HCT116 (cell line): ENCODE data around the gene GATB. TPM values are rescaled to one million over a fixed set of nuclear protein-coding genes. Genes with fewer than 3 reads are reported as not detected.

ENCODE experiments used
- ATAC-seq: fragments of 200-7000 bp; cut with Tn5 transposase; 2 replicates; pipeline ENCODE4 v1.9.1; 2020; ENCODE audit warnings: mild to moderate bottlenecking, moderate library complexity
- BruUV-seq: library from RNA; stranded (reverse); fragments of 400-500 nt; replicated peaks from 2 replicates; lab custom pipeline; 2021; lab: Mats Ljungman, UMichigan
- CTCF ChIA-PET: fragments of 300-600 bp; sonication (Branson Sonifier 250); formaldehyde crosslinking; loops from one replicate; lab custom pipeline; 2021; ENCODE audit warnings: antibody characterized with exemption; lab: Charles Lee
- POLR2A ChIA-PET: fragments of 300-600, 350-600 bp; sonication (Branson Sonifier 250); formaldehyde crosslinking; loops from one replicate; lab custom pipeline; 2021; ENCODE audit warnings: antibody characterized with exemption; lab: Charles Lee
- RAD21 ChIA-PET, 2 experiments: fragments of 300-600 bp; sonication (Branson Sonifier 250); formaldehyde crosslinking; loops; one replicate each; lab custom pipeline; 2023; ENCODE audit warnings: low total read pairs in 2 of 2; ENCODE audit not compliant: uncharacterized antibody in 2 of 2, unreplicated experiment in 2 of 2, low non-redundant PET in 1 of 2; lab: Charles Lee
- DNase-seq: peaks from one replicate; pipeline ENCODE4 v3.0.0-alpha.2; 2010; ENCODE audit warnings: low read depth, low spot score
- H2AFZ ChIP-seq: fragments of 200-600 bp; shearing (Covaris generic), sonication (generic); 2 replicates; pipeline ENCODE4 v1.6.1; 2017; ENCODE audit warnings: low read depth, mixed run types, mixed read lengths, antibody characterized with exemption, low read length; ENCODE audit not compliant: poor library complexity, severe bottlenecking
- H3K27ac ChIP-seq: 2 replicates; pipeline ENCODE4 v1.5.1; 2012; ENCODE audit warnings: low read depth, low read length
- H3K27me3 ChIP-seq: fragments of 200-600 bp; sonication (generic); 2 replicates; pipeline ENCODE4 v1.6.1; 2016; ENCODE audit warnings: mixed run types, low read length, mixed read lengths; ENCODE audit not compliant: insufficient read depth
- H3K36me3 ChIP-seq, 2 experiments: fragments of 200-500 bp in 1 of 2; fragments of 200-600 bp in 1 of 2; sonication (Bioruptor generic) in 1 of 2; sonication (generic) in 1 of 2; 2 replicates each; pipeline versions ENCODE4 v1.5.1 to v1.6.1; 2014 to 2016; ENCODE audit warnings: low read length in 2 of 2, inconsistent platforms in 1 of 2, mixed read lengths in 1 of 2, mixed run types in 1 of 2; ENCODE audit not compliant: insufficient read depth in 2 of 2, control insufficient read depth in 1 of 2
- H3K4me1 ChIP-seq, 2 experiments: fragments of 200-600 bp in 1 of 2; sonication (generic) in 1 of 2; 2 replicates each; pipeline versions ENCODE4 v1.5.1 to v1.6.1; 2012 to 2017; ENCODE audit warnings: low read length in 2 of 2, inconsistent platforms in 1 of 2, mild to moderate bottlenecking in 1 of 2, mixed read lengths in 1 of 2, mixed run types in 1 of 2, moderate library complexity in 1 of 2; ENCODE audit not compliant: insufficient read depth in 2 of 2, control insufficient read depth in 1 of 2
- H3K4me2 ChIP-seq: fragments of 200-600 bp; sonication (generic); 2 replicates; pipeline ENCODE4 v1.6.1; 2017; ENCODE audit warnings: mixed run types, low read length, mixed read lengths
- H3K4me3 ChIP-seq, 2 experiments: fragments of 200-600 bp in 1 of 2; sonication (generic) in 1 of 2; replicated peaks in 1 of 2; 2 replicates each; pipeline ENCODE4 v1.5.1; 2011 to 2016; ENCODE audit warnings: low read length in 2 of 2, control low read depth in 1 of 2, low read depth in 1 of 2, mild to moderate bottlenecking in 1 of 2, mixed read lengths in 1 of 2, mixed run types in 1 of 2
- H3K79me2 ChIP-seq: fragments of 200-600 bp; sonication (generic); 2 replicates; pipeline ENCODE4 v1.6.1; 2017; ENCODE audit warnings: mild to moderate bottlenecking, mixed run types, low read length, moderate library complexity, mixed read lengths; ENCODE audit not compliant: insufficient read depth
- H3K9ac ChIP-seq: fragments of 200-600 bp; sonication (generic); 2 replicates; pipeline ENCODE4 v1.6.1; 2016; ENCODE audit warnings: low read length, mixed read lengths
- H3K9me2 ChIP-seq: fragments of 200-600 bp; sonication (generic), shearing (Covaris generic); 2 replicates; pipeline ENCODE4 v1.6.1; 2017; ENCODE audit warnings: mixed run types, mild to moderate bottlenecking, moderate library complexity; ENCODE audit not compliant: insufficient read depth
- H3K9me3 ChIP-seq, 2 experiments: fragments of 200-500 bp in 1 of 2; fragments of 200-600 bp in 1 of 2; sonication (Bioruptor generic) in 1 of 2; sonication (generic) in 1 of 2; 2 replicates each; pipeline ENCODE4 v1.6.1; 2014 to 2017; ENCODE audit warnings: low read length in 2 of 2, mixed read lengths in 2 of 2, inconsistent platforms in 1 of 2, low read depth in 1 of 2, mild to moderate bottlenecking in 1 of 2, mixed run types in 1 of 2, moderate library complexity in 1 of 2; ENCODE audit not compliant: control insufficient read depth in 1 of 2, insufficient read depth in 1 of 2
- H4K20me1 ChIP-seq: fragments of 200-600 bp; sonication (generic), shearing (Covaris generic); 2 replicates; pipeline ENCODE4 v1.6.1; 2017; ENCODE audit warnings: mixed run types, mild to moderate bottlenecking, moderate library complexity; ENCODE audit not compliant: insufficient read depth
- CBX3 ChIP-seq: IDR thresholded peaks from 2 replicates; pipeline ENCODE4 v1.6.1; 2012; ENCODE audit warnings: low read depth
- CEBPB ChIP-seq: IDR thresholded peaks from 2 replicates; pipeline ENCODE4 v1.6.1; 2012; ENCODE audit warnings: low read depth
- FOSL1 ChIP-seq: IDR thresholded peaks from 2 replicates; pipeline ENCODE4 v1.6.1; 2012; ENCODE audit warnings: low read depth
- POLR2AphosphoS5 ChIP-seq: IDR thresholded peaks from 2 replicates; pipeline ENCODE4 v1.6.1; 2011; ENCODE audit warnings: mild to moderate bottlenecking, low read depth, low read length, moderate library complexity
- SIN3A ChIP-seq: IDR thresholded peaks from 2 replicates; pipeline ENCODE4 v1.6.1; 2012; ENCODE audit warnings: low read depth
- SP1 ChIP-seq: IDR thresholded peaks from 2 replicates; pipeline ENCODE4 v1.6.1; 2012; ENCODE audit warnings: low read depth
- TCF7L2 ChIP-seq: IDR thresholded peaks from 2 replicates; pipeline ENCODE4 v1.7.0; 2011; ENCODE audit warnings: borderline replicate concordance, inconsistent platforms; ENCODE audit not compliant: insufficient read depth, insufficient read length; ENCODE audit errors: extremely low read depth
- YY1 ChIP-seq: IDR thresholded peaks from 2 replicates; pipeline ENCODE4 v1.6.1; 2011; ENCODE audit warnings: low read length, low read depth, moderate library complexity, mild to moderate bottlenecking; ENCODE audit not compliant: insufficient replicate concordance; ENCODE audit errors: extremely low read depth
- ZFX ChIP-seq: fragments of 450-650 bp; IDR thresholded peaks from 2 replicates; pipeline ENCODE4 v1.6.1; 2017
- intact Hi-C: fragments of 100-400 bp; cut with micrococcal nuclease; formaldehyde crosslinking; loops from 2 replicates; pipeline ENCODE4 v1.10.0; 2022
- total RNA-seq: library from RNA; stranded (reverse); gene quantifications from one replicate; pipeline ENCODE4 v1.2.1, GENCODE V29; 2021; ENCODE audit not compliant: unreplicated experiment
- TF ChIP-seq, protein P1 (sequence below): IDR thresholded peaks from 2 replicates; pipeline ENCODE4 v1.6.1; 2011; ENCODE audit warnings: mild to moderate bottlenecking, low read length, moderate library complexity; ENCODE audit not compliant: insufficient replicate concordance; ENCODE audit errors: extremely low read depth
- TF ChIP-seq, protein P2 (sequence below): IDR thresholded peaks from 2 replicates; pipeline ENCODE4 v1.6.1; 2012
- TF ChIP-seq, protein P3 (sequence below): IDR thresholded peaks from 2 replicates; pipeline ENCODE4 v1.6.1; 2012
- TF ChIP-seq, protein P4 (sequence below), 3 experiments: fragments of 200-600 bp in 1 of 3; sonication (generic) in 1 of 3; IDR thresholded peaks in 2 of 3; conservative IDR thresholded peaks in 1 of 3; 2 replicates each; pipeline ENCODE4 v1.5.1; 2012 to 2017; ENCODE audit warnings: low read depth in 2 of 3, low read length in 2 of 3, antibody characterized with exemption in 1 of 3, borderline replicate concordance in 1 of 3, control low read depth in 1 of 3, mild to moderate bottlenecking in 1 of 3, mixed read lengths in 1 of 3, mixed run types in 1 of 3, moderate library complexity in 1 of 3; ENCODE audit not compliant: insufficient read depth in 1 of 3

Gene GATB
- total RNA-seq, 1 experiment from 2014 or later: 29.3 TPM

DNA sequence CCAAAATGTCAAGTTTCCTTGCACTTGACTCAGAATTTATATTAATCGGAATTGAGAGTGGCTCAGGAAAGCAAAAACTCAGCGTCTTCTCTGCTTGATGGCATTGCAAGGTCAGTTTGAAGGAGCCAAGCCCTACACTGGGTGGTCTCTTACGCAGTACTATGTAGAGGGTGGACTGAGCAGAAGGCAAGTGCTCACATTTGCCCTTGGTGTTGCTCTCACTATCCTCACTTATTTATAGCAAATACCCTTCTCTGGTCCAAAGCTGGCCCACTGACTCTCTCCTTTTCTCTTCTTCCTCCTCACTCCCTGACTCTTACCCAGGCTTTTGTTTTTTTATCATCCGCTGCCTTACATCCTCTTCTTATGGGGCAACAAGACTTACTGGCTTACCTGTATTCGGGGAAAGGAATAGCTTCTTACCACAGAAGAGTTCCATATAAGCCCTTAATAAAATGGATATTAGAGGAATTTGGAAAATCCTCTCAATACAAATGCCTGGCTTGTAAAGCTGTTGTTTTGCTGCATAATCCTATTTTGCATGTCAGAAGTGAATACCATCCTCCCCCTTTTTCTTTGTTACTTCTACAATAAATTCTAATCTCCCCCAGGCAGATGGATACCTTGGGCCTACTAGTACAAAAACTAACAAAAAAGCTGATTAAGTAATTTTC is 24.8 kb upstream of the GATB start:
- no peak overlapping the region for H3K4me2 ChIP-seq
- CTCF ChIA-PET: no interaction called here
- no TSS peak for BruUV-seq
- H3K9me3 ChIP-seq: no peaks in the 10 kb centered on the region
- H4K20me1 ChIP-seq: no peaks in the 10 kb centered on the region
- POLR2A ChIA-PET: no interaction called here
- no peaks in the 10 kb centered on the region for H3K4me1 ChIP-seq
- H3K9me2 ChIP-seq: no peaks in the 10 kb centered on the region
- RAD21 ChIA-PET: no interaction called here
- H3K36me3 ChIP-seq: no peaks in the 10 kb centered on the region
- intact Hi-C loops: no loop called here
- no peak overlapping the region for H2AFZ ChIP-seq
- H3K9ac ChIP-seq: no peak overlapping the region
- H3K27ac ChIP-seq: no peak overlapping the region
- no peak overlapping the region for H3K4me3 ChIP-seq
- no peak for TF ChIP-seq YY1
- no peak for TF ChIP-seq TCF7L2
- no peak for TF ChIP-seq CBX3
- TF ChIP-seq, protein P1, sequence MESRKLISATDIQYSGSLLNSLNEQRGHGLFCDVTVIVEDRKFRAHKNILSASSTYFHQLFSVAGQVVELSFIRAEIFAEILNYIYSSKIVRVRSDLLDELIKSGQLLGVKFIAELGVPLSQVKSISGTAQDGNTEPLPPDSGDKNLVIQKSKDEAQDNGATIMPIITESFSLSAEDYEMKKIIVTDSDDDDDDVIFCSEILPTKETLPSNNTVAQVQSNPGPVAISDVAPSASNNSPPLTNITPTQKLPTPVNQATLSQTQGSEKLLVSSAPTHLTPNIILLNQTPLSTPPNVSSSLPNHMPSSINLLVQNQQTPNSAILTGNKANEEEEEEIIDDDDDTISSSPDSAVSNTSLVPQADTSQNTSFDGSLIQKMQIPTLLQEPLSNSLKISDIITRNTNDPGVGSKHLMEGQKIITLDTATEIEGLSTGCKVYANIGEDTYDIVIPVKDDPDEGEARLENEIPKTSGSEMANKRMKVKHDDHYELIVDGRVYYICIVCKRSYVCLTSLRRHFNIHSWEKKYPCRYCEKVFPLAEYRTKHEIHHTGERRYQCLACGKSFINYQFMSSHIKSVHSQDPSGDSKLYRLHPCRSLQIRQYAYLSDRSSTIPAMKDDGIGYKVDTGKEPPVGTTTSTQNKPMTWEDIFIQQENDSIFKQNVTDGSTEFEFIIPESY: no peak
- TF ChIP-seq, protein P2, sequence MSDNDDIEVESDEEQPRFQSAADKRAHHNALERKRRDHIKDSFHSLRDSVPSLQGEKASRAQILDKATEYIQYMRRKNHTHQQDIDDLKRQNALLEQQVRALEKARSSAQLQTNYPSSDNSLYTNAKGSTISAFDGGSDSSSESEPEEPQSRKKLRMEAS: no peak
- TF ChIP-seq CEBPB: no peak
- TF ChIP-seq, protein P3, sequence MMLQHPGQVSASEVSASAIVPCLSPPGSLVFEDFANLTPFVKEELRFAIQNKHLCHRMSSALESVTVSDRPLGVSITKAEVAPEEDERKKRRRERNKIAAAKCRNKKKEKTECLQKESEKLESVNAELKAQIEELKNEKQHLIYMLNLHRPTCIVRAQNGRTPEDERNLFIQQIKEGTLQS: no peak
- TF ChIP-seq, protein P4, sequence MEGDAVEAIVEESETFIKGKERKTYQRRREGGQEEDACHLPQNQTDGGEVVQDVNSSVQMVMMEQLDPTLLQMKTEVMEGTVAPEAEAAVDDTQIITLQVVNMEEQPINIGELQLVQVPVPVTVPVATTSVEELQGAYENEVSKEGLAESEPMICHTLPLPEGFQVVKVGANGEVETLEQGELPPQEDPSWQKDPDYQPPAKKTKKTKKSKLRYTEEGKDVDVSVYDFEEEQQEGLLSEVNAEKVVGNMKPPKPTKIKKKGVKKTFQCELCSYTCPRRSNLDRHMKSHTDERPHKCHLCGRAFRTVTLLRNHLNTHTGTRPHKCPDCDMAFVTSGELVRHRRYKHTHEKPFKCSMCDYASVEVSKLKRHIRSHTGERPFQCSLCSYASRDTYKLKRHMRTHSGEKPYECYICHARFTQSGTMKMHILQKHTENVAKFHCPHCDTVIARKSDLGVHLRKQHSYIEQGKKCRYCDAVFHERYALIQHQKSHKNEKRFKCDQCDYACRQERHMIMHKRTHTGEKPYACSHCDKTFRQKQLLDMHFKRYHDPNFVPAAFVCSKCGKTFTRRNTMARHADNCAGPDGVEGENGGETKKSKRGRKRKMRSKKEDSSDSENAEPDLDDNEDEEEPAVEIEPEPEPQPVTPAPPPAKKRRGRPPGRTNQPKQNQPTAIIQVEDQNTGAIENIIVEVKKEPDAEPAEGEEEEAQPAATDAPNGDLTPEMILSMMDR (IDR thresholded peaks at IDR 0.05 in 2 of 3, conservative IDR thresholded peaks at IDR 0.05 in 1 of 3; ENCODE audit: borderline replicate concordance in 1 of 3, insufficient read depth in 1 of 3, low read depth in 2 of 3, low read length in 2 of 3): no peak
- TF ChIP-seq ZFX: no peak
- no peak for TF ChIP-seq SIN3A
- TF ChIP-seq SP1: no peak
- no peak for TF ChIP-seq FOSL1
- TF ChIP-seq POLR2AphosphoS5: no peak
- ATAC-seq: no peak
- DNase-seq: no peak
- no peaks in the 10 kb centered on the region; the same call in 1 of the 2 replicates for H3K27me3 ChIP-seq
- no peaks in the 10 kb centered on the region for H3K79me2 ChIP-seq
